ENCODE measurements around the gene RELA.

The RELA gene

DNA sequence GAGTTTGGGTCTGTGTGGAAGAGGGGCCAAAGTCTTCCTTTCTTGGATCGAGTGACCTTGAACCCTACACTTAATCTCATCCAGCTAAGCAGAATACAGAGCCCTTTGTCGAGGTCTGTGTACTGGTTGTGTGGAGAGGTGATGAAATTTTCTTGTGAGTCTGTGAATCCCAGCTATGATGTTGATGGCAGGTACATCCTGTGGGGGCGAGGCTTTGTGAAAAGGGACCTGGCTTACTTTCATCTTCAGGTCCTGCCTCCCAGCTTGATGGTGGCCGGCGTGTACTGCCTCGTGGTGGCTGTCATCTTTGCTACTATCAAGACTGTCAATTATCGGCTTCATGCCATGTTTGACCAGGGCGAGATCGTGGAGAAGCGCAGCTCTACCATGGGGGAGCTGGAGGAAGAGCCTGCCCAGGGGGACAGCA lies 46.1 kb downstream of the RELA start:
- TF ChIP-seq EZH2phosphoT487 (IDR thresholded peaks at IDR 0.05; ENCODE audit: low read depth) = no peak
- no peak for TF ChIP-seq CTCF (IDR thresholded peaks at IDR 0.05; ENCODE audit: low read depth, low read length)

GRCh38 chr11:65615950-65616574 lies 46.7 kb downstream of the RELA start:
- Histone ChIP-seq H3K4me1 (ENCODE audit: low read length) (peaks cover 31% of the 10 kb centered on the region), H2AFZ (ENCODE audit: low read depth, low read length) (no peak overlapping the region), H3K9ac (ENCODE audit: low read length) (peak overlapping the region; percentile 82), H3K4me2 (ENCODE audit: low read length) (peak overlapping the region; percentile 100), H3K9me3 (ENCODE audit: insufficient read depth, low read length) (no peaks in the 10 kb centered on the region), H3K27ac (ENCODE audit: low read length) (peak overlapping the region; percentile 76), H3K36me3 (replicated peaks; ENCODE audit: low read depth, low read length) (peaks cover 34% of the 10 kb centered on the region), H4K20me1 (ENCODE audit: insufficient read depth, low read length) (peaks cover 9% of the 10 kb centered on the region; the same call in 1 of the 2 replicates), H3K79me2 (ENCODE audit: low read length) (peaks cover 70% of the 10 kb centered on the region), H3K27me3 (ENCODE audit: low read depth, low read length) (no peaks in the 10 kb centered on the region), H3K4me3 (ENCODE audit: low read length) (peak overlapping the region; percentile 79)
- TF ChIP-seq EZH2phosphoT487 (IDR thresholded peaks at IDR 0.05; ENCODE audit: low read depth) (no peak), CTCF (IDR thresholded peaks at IDR 0.05; ENCODE audit: low read depth, low read length) (no peak)

More for the DNA sequence above, 46.1 kb downstream of the RELA start:
- Histone ChIP-seq H3K27ac (ENCODE audit: low read length) (peak overlapping the region; percentile 76), H3K36me3 (replicated peaks; ENCODE audit: low read depth, low read length) (peaks cover 35% of the 10 kb centered on the region), H3K4me1 (ENCODE audit: low read length) (peaks cover 31% of the 10 kb centered on the region), H2AFZ (ENCODE audit: low read depth, low read length) (no peak overlapping the region), H3K4me2 (ENCODE audit: low read length) (peak overlapping the region; percentile 100), H3K4me3 (ENCODE audit: low read length) (peak overlapping the region; percentile 79), H4K20me1 (ENCODE audit: insufficient read depth, low read length) (peaks cover 9% of the 10 kb centered on the region; the same call in 1 of the 2 replicates), H3K27me3 (ENCODE audit: low read depth, low read length) (no peaks in the 10 kb centered on the region), H3K9ac (ENCODE audit: low read length) (peak overlapping the region; percentile 82), H3K9me3 (ENCODE audit: insufficient read depth, low read length) (no peaks in the 10 kb centered on the region), H3K79me2 (ENCODE audit: low read length) (peaks cover 66% of the 10 kb centered on the region)

- H3K4me2 ChIP-seq (ENCODE audit: low read length) = peak within 1 kb of the TSS; percentile 100
- peak within 1 kb of the TSS; percentile 92 for H3K9ac ChIP-seq (ENCODE audit: low read length)
- H2AFZ ChIP-seq (ENCODE audit: low read depth, low read length) = no peak within 1 kb of the TSS
- peak within 1 kb of the TSS; percentile 79 for H3K4me3 ChIP-seq (ENCODE audit: low read length)
- peaks cover 33% of the 10 kb centered on the region for H3K36me3 ChIP-seq (replicated peaks; ENCODE audit: low read depth, low read length)
- peaks cover 76% of the 10 kb centered on the region for H3K79me2 ChIP-seq (ENCODE audit: low read length)
- peak within 1 kb of the TSS; percentile 76 for H3K27ac ChIP-seq (ENCODE audit: low read length)
- H3K27me3 ChIP-seq (ENCODE audit: low read depth, low read length) = no peaks in the 10 kb centered on the region
- no peaks in the 10 kb centered on the region for H3K9me3 ChIP-seq (ENCODE audit: insufficient read depth, low read length)
- TF ChIP-seq CTCF (IDR thresholded peaks at IDR 0.05; ENCODE audit: low read depth, low read length) (no peak), EZH2phosphoT487 (IDR thresholded peaks at IDR 0.05; ENCODE audit: low read depth) (no peak)
- peaks cover 31% of the 10 kb centered on the region for H3K4me1 ChIP-seq (ENCODE audit: low read length)
- peaks cover 9% of the 10 kb centered on the region; the same call in 1 of the 2 replicates for H4K20me1 ChIP-seq (ENCODE audit: insufficient read depth, low read length)
Observed at GRCh38 chr11:65615229-65615949, 47.3 kb downstream of the RELA start, which contains the start of gene PCNX3. PCNX3 (plus strand) TSS chr11:65615776; CDS start chr11:65616312, 536 bp downstream.
